Esophagus muscularis mucosa (tissue), 4 donors: ENCODE results near the gene TMEM132A.
"Not testable (repeated sequence)": the region's sequence is repeated elsewhere in the genome, so short reads cannot be mapped to it uniquely, and the experiment has no call there.

ENCODE experiments used
- EP300 ChIP-seq: sonication (generic); formaldehyde crosslinking; IDR thresholded peaks from one replicate; pipeline ENCODE4 v1.6.1; 2017; ENCODE audit warnings: antibody characterized with exemption
- POLR2AphosphoS5 ChIP-seq, 2 donors: sonication (generic); formaldehyde crosslinking; IDR thresholded peaks; one replicate each; pipeline ENCODE4 v1.6.1; 2017; ENCODE audit warnings: antibody characterized with exemption in 2 of 2
- TF ChIP-seq, protein P1 (sequence below), 3 experiments: fragments of 200-600 bp in 2 of 3; fragments of 450-650 bp in 1 of 3; sonication (generic) in 2 of 3; IDR thresholded peaks; one replicate each; pipeline ENCODE4 v1.5.1; 2017 to 2019; ENCODE audit warnings: antibody characterized with exemption in 3 of 3, mild to moderate bottlenecking in 2 of 3, moderate library complexity in 1 of 3

DNA sequence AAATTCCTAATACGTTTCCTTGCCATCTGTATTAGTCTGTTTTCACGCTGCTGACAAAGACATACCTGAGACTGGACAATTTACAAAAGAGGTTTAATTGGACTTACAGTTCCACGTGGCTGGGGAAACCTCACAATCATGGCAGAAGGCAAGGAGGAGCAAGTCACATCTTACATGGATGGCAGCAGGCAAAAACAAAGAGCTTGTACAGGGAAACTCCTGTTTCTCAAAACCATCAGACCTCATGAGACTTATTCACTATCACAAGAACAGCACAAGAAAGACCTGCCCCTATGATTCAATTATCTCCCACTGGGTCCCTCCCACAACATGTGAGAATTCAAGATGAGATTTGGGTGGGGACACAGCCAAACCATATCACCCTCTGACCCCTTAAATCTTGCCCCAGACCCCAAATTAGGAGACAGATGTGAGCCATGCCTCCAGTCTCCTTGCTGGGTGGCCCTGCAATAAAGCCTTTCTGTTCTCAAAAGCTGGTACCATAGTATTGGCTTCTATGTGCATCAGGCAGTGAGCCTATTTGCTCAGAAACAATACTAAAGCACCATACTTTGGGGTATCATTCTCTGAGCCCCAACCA, 14.5 kb upstream of the TMEM132A start:
- TF ChIP-seq EP300; POLR2AphosphoS5 (IDR thresholded peaks at IDR 0.05): not testable (repeated sequence)
- TF ChIP-seq, protein P1, sequence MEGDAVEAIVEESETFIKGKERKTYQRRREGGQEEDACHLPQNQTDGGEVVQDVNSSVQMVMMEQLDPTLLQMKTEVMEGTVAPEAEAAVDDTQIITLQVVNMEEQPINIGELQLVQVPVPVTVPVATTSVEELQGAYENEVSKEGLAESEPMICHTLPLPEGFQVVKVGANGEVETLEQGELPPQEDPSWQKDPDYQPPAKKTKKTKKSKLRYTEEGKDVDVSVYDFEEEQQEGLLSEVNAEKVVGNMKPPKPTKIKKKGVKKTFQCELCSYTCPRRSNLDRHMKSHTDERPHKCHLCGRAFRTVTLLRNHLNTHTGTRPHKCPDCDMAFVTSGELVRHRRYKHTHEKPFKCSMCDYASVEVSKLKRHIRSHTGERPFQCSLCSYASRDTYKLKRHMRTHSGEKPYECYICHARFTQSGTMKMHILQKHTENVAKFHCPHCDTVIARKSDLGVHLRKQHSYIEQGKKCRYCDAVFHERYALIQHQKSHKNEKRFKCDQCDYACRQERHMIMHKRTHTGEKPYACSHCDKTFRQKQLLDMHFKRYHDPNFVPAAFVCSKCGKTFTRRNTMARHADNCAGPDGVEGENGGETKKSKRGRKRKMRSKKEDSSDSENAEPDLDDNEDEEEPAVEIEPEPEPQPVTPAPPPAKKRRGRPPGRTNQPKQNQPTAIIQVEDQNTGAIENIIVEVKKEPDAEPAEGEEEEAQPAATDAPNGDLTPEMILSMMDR (IDR thresholded peaks at IDR 0.05): not testable (repeated sequence)
